ENCODE data around the gene SMPD3. TPM values are rescaled to one million over a fixed set of nuclear protein-coding genes. Genes with fewer than 3 reads are reported as not detected.

SMPD3 gene
- total and polyA plus RNA-seq, 4 donors: 1.7 to 13.9 (median 5.0) TPM

DNA sequence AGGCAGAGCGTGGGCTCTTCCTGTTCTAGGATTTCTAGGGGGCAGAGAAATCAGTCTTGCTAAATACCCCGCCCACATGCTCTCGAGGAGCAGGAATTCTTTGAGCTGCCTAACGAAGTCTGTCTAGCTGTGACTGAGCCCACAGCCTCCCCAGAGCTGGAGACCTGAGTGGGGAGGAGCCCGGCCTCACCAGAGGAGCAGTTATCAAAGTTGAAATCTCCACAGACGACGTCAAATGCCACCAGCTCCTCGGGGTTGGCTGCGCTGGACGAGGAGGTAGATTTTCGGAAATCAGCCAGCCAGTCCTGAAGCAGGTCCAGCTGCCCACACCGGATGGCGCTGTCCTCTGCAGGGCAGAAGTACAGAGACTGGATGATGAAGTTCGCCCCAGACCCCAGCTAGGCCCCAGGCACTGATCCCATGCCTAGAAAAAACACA lies 83.7 kb downstream of the SMPD3 start:
- DNase-seq (peak in 1 of 3 donors; percentile 24), ATAC-seq (ENCODE audit: insufficient read depth, low FRiP score) (no peak)
- WGBS, 2 donors: 57 to 64% methylated on average over 14 of the region's 14 CpGs
- no peak overlapping the region for H3K27ac ChIP-seq (ENCODE audit: low read depth in 1 of 2, low read length in 1 of 2)
- H3K9me3 ChIP-seq (ENCODE audit: control insufficient read depth in 4 of 4, insufficient read depth in 3 of 4, low read length in 3 of 4): no peaks in the 10 kb centered on the region
- no peak for TF ChIP-seq CTCF (IDR thresholded peaks at IDR 0.05; ENCODE audit: control extremely low read depth, extremely low read depth)
- H3K27me3 ChIP-seq (ENCODE audit: control insufficient read depth in 3 of 3, insufficient read depth in 3 of 3, low read length in 2 of 3): no peaks in the 10 kb centered on the region
- no peak overlapping the region for H3K4me3 ChIP-seq
- H3K36me3 ChIP-seq (ENCODE audit: control insufficient read depth in 4 of 4, insufficient read depth in 4 of 4, low read length in 4 of 4): peaks cover 0 to 8% (median 0%) of the 10 kb centered on the region in 4 donors
- no peak overlapping the region for H3K9ac ChIP-seq (ENCODE audit: insufficient read depth in 1 of 2, low read length in 2 of 2)
- H3K4me1 ChIP-seq (ENCODE audit: control insufficient read depth in 5 of 5, insufficient read depth in 5 of 5, low read length in 5 of 5): peaks cover 0 to 19% (median 2%) of the 10 kb centered on the region in 5 donors

DNA sequence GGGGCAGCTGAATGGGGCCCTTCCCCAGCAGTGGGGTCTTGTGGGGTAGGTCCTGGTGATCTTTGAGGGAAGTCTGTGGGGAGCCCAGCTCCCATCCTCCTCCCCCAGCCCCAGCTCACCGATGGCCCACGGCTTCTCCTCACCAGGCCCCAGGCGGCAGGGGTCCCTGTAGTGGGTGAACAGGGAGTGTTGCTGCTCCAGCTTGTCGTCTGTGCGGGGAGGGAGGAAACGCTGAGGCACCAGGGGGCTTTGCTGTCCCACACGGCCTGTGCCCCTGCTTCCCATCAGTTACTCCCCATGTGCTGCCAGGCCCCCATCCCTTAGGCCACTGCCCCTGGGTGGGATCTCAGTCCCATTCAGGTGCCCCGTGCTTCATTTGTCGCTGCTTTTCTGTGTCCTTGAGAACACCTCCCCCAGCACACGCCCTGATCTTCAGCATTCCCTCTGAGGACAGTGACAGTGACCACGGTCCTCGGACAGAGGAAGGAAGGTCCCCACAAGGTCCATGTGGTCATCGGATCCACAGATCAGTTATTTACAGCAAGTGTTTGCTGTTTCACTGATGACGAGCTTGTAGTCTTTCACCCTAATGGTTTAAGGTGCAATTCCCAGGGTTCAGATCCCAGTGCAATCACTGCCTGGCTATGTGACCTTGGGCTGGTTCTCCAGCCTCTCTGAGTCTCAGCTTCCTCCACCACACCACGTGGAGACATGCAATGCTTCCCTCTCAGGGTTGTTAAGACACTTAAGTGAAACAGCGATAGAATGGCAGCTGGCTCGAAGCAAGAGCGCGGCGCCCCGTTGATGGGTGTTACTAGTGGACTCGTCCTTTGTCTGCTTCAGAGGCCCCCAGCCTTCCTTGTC lies 84.4 kb downstream of the SMPD3 start:
- TF ChIP-seq CTCF (IDR thresholded peaks at IDR 0.05; ENCODE audit: control extremely low read depth, extremely low read depth): no peak
- 56 to 72% methylated on average over 22 of the region's 22 CpGs for WGBS, 2 donors
- no peak for ATAC-seq (ENCODE audit: insufficient read depth, low FRiP score)
- H3K27me3 ChIP-seq (ENCODE audit: control insufficient read depth in 3 of 3, insufficient read depth in 3 of 3, low read length in 2 of 3): no peaks in the 10 kb centered on the region
- H3K4me3 ChIP-seq: no peak overlapping the region
- H3K9me3 ChIP-seq (ENCODE audit: control insufficient read depth in 4 of 4, insufficient read depth in 3 of 4, low read length in 3 of 4): no peaks in the 10 kb centered on the region
- peaks cover 0 to 14% (median 0%) of the 10 kb centered on the region in 4 donors for H3K36me3 ChIP-seq (ENCODE audit: control insufficient read depth in 4 of 4, insufficient read depth in 4 of 4, low read length in 4 of 4)
- DNase-seq: peak in 1 of 3 donors; percentile 26
- H3K4me1 ChIP-seq (ENCODE audit: control insufficient read depth in 5 of 5, insufficient read depth in 5 of 5, low read length in 5 of 5): peaks cover 0 to 19% (median 2%) of the 10 kb centered on the region in 5 donors
- H3K9ac ChIP-seq (ENCODE audit: insufficient read depth in 1 of 2, low read length in 2 of 2): no peak overlapping the region
- H3K27ac ChIP-seq (ENCODE audit: low read depth in 1 of 2, low read length in 1 of 2): no peak overlapping the region

GRCh38 chr16:68362947-68363657 lies 85.2 kb downstream of the SMPD3 start:
- WGBS, 2 donors: 70 to 79% methylated on average over 18 of the region's 18 CpGs
- DNase-seq: peak in 2 of 3 donors; percentile 31 to 56
- H3K36me3 ChIP-seq (ENCODE audit: control insufficient read depth in 4 of 4, insufficient read depth in 4 of 4, low read length in 4 of 4): peaks cover 0 to 19% (median under 1%) of the 10 kb centered on the region in 4 donors
- H3K9me3 ChIP-seq (ENCODE audit: control insufficient read depth in 4 of 4, insufficient read depth in 3 of 4, low read length in 3 of 4): no peaks in the 10 kb centered on the region
- ATAC-seq (ENCODE audit: insufficient read depth, low FRiP score): no peak
- no peak overlapping the region for H3K4me3 ChIP-seq
- no peaks in the 10 kb centered on the region for H3K27me3 ChIP-seq (ENCODE audit: control insufficient read depth in 3 of 3, insufficient read depth in 3 of 3, low read length in 2 of 3)
- TF ChIP-seq CTCF (IDR thresholded peaks at IDR 0.05; ENCODE audit: control extremely low read depth, extremely low read depth): no peak
- no peak overlapping the region for H3K27ac ChIP-seq (ENCODE audit: low read depth in 1 of 2, low read length in 1 of 2)
- peaks cover 0 to 19% (median 2%) of the 10 kb centered on the region in 5 donors for H3K4me1 ChIP-seq (ENCODE audit: control insufficient read depth in 5 of 5, insufficient read depth in 5 of 5, low read length in 5 of 5)
- no peak overlapping the region for H3K9ac ChIP-seq (ENCODE audit: insufficient read depth in 1 of 2, low read length in 2 of 2)

Data from lung (tissue), 12 donors.